H54 (cell line): ENCODE data around the gene ACP7.
"Not testable (repeated sequence)": the region's sequence is repeated elsewhere in the genome, so short reads cannot be mapped to it uniquely, and the experiment has no call there.

Experiments
- DNase-seq: peaks from one replicate; pipeline ENCODE4 v3.0.0; 2011; ENCODE audit warnings: low spot score, mixed read lengths; ENCODE audit not compliant: insufficient read length
- FAIRE-seq: peaks from 3 replicates; lab custom pipeline; 2011; peaks lifted over from hg19 to GRCh38; lab: Jason Lieb, UNC
- POLR2A ChIP-seq: IDR thresholded peaks from 2 replicates; pipeline ENCODE4 v1.6.1; 2011; ENCODE audit warnings: low read depth, mild to moderate bottlenecking, low read length

Gene ACP7

GRCh38 chr19:39106194-39106593, 22.0 kb downstream of the ACP7 start:
- FAIRE-seq (no peak), DNase-seq (no peak)
- no peak for TF ChIP-seq POLR2A

GRCh38 chr19:39109641-39110040, 25.5 kb downstream of the ACP7 start:
- FAIRE-seq: no peak
- TF ChIP-seq POLR2A: no peak
- DNase-seq: no peak

- no peak for FAIRE-seq
- no peak for DNase-seq
- no peak for TF ChIP-seq POLR2A
Measured at GRCh38 chr19:39110263-39110967, 26.2 kb downstream of the ACP7 start.

GRCh38 chr19:39111593-39112199, 27.5 kb downstream of the ACP7 start:
- no peak for TF ChIP-seq POLR2A
- DNase-seq (no peak), FAIRE-seq (no peak)

- DNase-seq: peak; percentile 98
Measured at GRCh38 chr19:39112338-39112890, 28.2 kb downstream of the ACP7 start.

GRCh38 chr19:39113199-39113598, 29.0 kb downstream of the ACP7 start:
- TF ChIP-seq POLR2A: no peak
- no peak for DNase-seq
- no peak for FAIRE-seq

More at GRCh38 chr19:39112338-39112890, 28.2 kb downstream of the ACP7 start:
- peak; percentile 83 for FAIRE-seq
- TF ChIP-seq POLR2A: no peak

GRCh38 chr19:39115105-39115847, 31.1 kb downstream of the ACP7 start:
- no peak for FAIRE-seq
- no peak for TF ChIP-seq POLR2A
- no peak for DNase-seq

- not testable (repeated sequence) for DNase-seq, FAIRE-seq
Measured at GRCh38 chr19:39117023-39117422, 32.9 kb downstream of the ACP7 start.

GRCh38 chr19:39119830-39120229, 35.7 kb downstream of the ACP7 start:
- no peak for DNase-seq
- no peak for FAIRE-seq
- no peak for TF ChIP-seq POLR2A

GRCh38 chr19:39122934-39123731, 39.0 kb downstream of the ACP7 start:
- no peak for DNase-seq
- FAIRE-seq: no peak
- no peak for TF ChIP-seq POLR2A

- no peak for DNase-seq
- no peak for TF ChIP-seq POLR2A
- FAIRE-seq: no peak
Measured at GRCh38 chr19:39124136-39124764, 40.1 kb downstream of the ACP7 start.

GRCh38 chr19:39125199-39125553, 41.0 kb downstream of the ACP7 start:
- FAIRE-seq: no peak

More at GRCh38 chr19:39125199-39125553, 41.0 kb downstream of the ACP7 start:
- DNase-seq: no peak
- no peak for TF ChIP-seq POLR2A
